NCI-H460 (cell line): ENCODE results near the gene MEGF11. TPM values are rescaled to one million over a fixed set of nuclear protein-coding genes. Genes with fewer than 3 reads are reported as not detected.

Experiments
- DNase-seq: peaks from one replicate; pipeline ENCODE4 v3.0.0-alpha.2; 2016; ENCODE audit warnings: low read depth; ENCODE audit errors: extremely low read depth
- total RNA-seq: library from RNA; depleted of rRNA; stranded (reverse); fragments of >200 nt; shearing (Covaris generic); gene quantifications from 2 replicates; pipeline ENCODE4 v1.2.3, GENCODE V29; 2014

Gene MEGF11
- total RNA-seq, 1 experiment from 2014 or later, result 0.40 TPM

DNA sequence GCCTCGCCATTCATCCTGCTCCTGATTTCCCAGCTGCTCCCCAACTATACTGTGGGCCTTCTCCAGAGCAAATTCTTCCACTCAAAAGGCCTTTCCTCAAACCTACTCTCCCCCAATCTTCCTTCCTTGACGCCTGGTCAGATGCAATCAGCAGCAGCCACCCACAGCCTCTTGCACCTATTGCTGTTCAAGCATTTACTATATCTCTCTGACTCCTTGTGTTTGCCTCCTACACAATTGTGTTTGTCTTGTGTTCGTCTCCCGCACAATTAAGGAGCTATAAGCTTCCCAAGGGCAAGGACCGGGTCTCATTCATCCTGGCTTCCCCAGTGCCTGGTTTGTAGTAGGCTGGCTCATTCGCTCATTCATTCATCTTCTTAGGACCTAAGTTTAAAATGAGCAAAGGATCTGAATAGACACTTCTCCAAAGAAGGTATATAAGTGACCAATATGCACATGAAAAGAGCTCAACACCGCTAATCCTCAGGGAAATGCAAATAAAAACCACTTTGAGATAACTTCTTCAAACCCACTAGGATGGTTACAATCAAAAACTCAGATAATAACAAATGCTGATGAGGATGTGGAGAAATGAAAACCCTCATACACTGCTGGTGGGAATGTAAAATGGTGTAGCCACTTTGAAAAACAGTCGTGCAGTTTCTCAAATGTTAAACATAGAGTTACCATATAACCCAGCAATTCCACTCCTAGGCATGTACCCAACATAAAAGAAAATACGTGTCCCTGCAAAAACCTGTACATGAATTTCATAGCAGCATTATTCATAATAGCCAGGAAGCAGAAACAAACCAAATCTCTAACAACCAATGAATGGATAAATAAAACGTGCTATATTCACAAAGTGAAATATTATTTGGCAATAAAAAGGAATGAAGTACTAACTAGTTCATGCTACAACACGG lies 31.0 kb downstream of the MEGF11 start:
- no peak for DNase-seq

DNA sequence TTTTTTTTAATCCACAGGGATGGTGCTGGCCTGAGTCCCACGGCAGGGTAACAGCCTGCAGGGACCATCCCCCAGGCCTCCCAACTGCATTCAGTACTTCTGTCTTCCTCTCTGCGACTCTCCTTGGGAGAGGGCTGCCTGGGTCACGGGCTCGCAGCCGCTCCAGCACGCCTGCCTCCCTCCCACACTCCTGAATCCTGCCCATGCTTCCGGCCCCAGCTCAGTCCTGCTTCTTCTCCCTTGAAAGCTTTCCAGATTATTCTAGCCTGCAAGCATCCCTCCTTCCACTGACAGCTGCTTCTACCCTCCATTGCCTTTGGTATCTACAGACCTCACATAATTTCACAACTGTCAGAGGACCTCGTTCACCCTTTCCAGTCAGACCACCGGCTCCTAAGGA lies 32.4 kb downstream of the MEGF11 start:
- DNase-seq, result no peak

DNA sequence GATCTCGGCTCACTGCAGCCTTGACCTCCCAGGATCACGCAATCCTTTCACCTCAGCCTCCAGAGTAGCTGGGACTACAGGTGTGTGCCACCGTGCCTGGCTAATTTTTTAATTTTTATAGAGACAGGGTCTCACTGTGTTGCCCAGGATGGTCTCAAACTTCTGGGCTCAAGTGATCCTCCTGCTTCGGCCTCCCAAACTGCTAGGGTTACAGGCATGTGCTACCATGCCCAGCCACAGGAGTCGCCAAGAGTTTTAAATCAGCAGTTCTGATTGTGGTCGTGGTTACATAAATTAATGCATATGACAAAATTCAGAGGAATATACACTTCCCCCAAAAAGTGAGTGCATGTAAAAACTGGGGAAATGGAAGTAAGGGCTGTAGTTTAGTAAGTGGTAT lies 32.9 kb downstream of the MEGF11 start:
- no peak for DNase-seq

DNA sequence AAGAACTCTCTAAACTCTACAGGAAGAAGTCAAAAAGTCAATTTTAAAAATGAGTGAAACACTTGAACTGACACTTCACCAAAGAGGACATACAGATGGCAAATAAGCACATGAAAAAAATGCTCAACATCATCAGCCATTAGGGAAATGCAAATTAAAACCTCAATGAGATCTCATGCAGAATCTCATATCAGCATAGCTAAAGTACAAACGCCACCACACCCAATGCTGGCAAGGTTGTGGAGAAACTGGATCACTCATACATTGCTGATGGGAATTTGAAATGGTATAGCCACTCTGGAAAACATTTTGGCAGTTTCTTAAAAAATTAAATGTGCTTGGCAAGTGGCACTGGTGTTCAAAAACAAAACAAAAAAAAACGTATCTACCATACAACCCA lies 34.2 kb downstream of the MEGF11 start:
- DNase-seq, result no peak

DNA sequence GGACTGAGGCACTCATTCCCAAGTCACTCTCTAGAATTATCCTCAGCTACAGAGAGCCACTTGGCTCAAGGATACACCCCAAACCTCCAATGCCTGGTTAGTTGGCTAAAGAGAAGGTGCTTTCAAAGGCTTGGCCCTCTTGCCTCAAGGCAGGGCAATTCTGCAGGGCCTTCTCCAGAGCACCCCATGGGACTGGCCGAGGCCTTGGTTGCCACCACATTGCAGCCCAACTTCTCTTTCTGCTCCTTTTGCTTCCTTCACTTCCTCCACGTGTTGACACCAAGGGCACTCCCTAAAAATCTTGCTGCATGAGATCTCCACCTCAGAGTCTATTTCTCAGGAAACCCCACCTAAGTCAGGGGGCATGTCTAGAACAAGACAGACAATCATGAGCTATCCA lies 36.7 kb downstream of the MEGF11 start:
- DNase-seq, result no peak

DNA sequence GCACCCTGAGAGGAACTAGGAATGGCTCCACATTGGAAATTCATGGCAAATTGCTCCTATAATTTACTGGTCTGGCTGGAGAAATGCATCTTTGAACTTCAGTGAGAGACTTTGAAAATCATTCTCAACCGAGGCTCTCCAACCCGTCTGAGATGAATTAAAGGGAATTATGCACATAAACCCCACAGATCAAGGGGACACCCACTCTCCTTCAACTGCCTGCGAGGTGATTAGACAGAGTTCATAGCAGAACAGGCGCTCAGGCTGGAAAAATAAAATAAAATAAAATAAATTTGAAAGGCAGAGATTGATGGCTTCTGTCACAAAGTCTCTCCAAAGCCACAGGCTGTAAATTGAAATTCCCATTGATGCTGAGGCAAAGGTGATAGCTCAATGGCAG lies 37.7 kb downstream of the MEGF11 start:
- DNase-seq, result no peak

DNA sequence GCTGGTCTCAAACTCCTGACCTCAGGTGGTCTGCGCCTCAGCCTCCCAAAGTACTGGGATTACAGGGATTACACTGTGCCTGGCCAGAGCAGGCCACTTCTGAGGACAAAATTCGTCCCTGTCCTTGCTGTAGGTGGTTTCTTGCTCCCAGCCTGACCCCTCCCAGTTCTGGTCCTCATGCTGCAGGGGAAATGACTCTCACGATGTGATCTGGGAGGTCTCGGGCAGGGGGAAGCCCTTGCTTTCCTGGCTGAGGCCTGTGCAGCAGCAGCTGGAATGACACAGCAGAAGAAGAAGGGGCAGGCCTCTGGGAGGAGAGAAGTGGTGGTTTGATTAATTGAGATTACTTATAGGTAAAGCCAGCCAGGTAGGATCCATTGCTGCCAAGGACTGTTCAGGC lies 39.3 kb downstream of the MEGF11 start:
- no peak for DNase-seq

DNA sequence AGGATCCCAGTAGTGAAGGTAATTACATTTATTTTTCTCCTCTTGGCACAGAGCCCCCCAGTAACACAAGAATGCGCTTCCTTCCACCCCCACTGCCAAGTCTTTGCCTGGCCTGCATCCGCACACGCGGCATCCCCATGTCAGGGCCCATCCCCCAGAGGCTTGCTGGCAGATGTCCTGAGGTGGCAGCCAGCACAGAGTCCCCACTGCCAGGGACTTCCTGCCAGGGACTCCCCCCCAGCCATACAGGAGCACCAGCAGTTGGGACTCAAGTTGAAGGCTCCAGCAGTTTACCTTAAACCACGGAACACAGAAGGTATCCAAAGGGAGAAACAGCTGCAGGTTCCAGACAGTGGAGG lies 41.0 kb downstream of the MEGF11 start:
- DNase-seq, result no peak

DNA sequence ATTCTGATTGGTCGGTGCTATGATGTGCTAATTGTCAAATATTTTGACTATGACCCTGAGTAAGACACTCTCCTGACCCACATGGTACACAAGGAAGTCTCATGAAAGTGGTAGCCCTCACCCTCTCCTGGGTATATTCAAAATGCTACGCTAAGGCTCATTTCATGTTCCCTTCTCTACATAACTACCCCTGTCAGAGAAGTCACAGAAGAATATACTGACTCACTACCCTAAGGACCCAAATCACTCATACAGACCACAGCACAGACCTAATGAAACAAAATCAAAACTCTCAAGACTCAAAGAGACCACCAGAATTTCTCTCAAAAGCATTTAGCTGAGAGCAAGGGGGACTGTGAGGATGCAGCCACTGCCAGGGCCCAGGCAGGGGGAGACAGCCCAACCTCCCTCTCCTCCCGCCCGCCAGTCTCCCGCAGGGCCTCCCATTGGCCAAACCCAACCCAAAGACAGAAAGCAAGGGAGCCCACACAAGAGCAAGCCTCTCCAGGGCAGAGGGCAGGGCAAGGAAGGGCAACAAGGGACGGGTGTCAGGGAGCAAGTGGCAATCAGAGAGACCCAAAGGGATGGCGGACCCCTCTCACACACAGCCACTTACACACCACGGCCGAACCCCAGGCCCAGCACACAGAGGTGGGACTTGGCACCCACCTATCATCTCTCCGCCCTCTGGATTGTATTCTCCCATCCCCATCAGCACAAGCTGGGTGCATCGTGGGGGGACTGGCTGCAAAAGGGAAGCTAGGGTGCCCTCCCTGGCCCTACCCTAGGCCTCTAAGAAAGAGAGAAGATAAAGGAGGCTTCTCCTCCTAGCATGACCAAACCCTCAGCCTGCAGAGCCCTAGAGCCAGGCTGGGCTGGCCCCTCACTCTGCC lies 41.6 kb downstream of the MEGF11 start:
- DNase-seq, result no peak

DNA sequence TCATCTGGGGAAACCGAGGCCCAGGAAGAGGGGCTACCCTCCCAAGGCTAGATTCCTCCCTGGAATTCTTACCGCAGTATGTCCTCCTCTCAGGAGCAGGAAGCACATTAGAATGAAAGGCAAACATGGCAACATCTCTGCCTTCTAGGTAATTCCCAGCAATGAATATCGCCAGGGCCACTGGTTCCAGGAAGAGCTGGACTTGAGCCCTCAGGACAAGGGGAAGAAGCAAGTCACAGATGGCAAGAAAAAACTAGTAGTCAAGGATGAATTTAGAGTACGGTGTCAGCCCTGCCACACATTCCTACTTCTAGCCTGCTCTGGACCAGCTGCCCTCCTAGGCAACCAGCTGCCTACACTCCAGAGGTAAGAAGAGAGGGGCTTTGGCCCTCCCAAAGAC lies 42.9 kb downstream of the MEGF11 start:
- no peak for DNase-seq

DNA sequence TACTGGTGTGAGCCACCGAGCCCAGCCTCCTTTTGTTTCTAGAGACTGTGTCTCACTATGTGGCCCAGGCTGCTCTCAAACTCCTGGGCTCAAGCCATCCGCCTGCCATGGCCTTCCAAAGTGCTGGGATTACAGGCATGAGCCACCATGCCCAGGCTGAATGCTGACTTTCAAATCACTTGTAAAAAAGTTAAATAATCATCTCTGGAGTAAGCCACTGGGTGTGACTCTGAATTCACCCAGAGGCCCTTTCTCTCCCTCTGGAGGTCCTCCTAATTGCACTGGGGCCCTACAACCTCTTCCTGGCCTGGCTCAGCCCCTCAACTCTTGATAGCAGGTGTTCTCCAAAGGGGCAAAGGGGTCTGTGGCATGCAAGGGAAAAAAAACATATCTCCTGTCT lies 54.8 kb downstream of the MEGF11 start:
- DNase-seq, result no peak

DNA sequence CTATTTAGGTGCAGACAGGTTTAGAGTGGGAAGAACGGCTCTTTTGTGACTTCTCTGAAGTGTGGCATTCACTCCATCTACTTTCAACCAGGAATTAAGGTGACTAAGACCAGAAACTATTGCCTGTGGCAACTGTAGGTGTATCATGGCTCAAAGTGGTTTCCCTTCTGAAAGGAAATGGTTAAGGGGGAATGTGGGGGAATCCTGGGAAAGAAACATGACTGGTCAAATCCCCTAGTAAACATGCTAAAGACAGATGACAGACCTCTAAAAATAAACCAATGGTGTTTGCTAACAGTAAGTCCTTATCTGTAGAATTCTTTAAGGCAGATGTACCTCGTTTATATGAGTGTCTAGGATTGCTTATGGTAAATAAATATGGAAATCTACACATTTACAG lies 56.9 kb downstream of the MEGF11 start:
- DNase-seq, result no peak

DNA sequence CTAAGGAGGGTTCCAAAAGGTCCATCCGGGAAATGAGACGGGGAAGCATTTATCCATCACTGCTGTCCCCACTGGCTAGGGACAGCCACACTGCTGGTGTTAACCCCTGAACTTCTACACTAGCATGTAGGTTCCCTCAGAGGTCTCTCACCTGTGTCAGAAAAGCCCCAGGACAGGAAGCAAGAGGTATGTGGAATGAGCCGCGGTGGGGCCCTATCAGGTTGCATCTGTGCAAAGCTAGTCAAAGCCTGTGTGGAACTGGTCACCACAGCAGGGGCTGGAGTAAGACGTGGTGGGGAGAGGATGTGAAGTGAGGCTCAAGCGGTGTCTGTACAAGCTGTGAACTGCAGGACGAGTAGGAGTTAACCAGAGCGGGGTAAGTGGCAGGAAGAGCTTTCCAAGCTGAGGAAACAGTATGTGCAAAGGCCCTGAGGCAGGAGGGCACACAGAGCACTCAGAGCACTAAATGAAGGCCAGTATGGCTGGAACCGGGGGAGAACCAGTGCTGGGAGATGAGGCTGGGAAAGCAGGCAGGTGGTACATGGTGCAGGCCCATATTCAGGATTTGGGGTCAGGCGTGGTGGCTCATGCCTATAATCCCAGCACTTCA lies 57.8 kb downstream of the MEGF11 start:
- DNase-seq, result no peak

DNA sequence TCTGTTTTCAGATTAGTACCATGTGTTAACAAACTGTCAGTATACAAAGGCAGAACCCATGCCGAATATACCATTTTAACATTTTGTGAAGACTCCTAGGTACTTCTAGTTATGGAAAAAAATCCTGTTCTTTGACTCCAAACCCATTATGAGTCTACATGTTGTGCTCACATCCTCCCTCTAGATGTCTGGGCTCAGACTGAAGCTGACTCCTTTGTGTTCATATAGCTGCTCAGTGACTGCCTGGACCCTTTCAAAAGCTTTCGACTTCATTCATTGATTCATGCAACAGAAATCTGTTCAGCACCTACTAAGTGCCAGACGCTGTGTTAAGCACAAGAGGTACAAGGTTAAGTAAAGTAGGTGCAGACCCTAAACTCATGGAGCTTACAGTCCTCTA lies 60.5 kb downstream of the MEGF11 start:
- no peak for DNase-seq

DNA sequence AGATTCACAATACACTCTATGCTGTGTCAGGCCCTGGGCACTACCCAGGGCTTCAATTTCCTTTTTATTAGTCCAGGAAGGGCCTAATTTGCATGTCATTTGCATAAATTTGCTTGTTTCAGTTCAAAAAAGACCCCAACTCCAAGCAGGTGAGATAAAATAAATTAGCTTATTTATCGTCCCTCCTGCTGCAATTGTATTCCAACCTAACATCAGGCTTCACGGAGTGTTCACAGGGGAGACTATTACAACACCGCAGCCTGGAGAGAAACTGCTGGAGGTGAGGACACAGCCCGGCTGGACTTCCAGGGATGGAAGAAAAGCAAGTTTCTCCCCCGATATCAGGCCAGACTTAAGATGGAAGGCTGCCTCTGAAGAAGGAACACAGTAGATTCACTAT lies 62.8 kb downstream of the MEGF11 start:
- no peak for DNase-seq

DNA sequence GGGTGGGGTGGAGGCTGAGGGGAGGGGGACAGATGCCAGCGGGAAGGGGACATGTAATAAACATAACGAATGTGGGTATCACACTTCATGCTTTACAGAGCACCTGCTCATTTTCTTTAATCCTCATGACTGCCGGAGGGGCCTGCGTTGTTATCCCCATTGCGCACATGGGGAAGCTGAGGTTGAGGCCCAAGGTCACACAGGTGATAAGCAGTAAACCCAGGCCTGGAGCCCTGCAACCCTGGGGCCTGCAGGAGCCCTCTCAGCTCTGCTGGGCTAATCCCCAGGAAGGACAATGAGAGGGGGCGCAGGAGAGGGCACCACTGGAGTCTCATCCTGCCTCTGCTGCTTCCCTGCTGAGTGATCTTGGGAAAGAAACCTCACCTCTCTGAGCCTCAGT lies 64.3 kb downstream of the MEGF11 start:
- no peak for DNase-seq

DNA sequence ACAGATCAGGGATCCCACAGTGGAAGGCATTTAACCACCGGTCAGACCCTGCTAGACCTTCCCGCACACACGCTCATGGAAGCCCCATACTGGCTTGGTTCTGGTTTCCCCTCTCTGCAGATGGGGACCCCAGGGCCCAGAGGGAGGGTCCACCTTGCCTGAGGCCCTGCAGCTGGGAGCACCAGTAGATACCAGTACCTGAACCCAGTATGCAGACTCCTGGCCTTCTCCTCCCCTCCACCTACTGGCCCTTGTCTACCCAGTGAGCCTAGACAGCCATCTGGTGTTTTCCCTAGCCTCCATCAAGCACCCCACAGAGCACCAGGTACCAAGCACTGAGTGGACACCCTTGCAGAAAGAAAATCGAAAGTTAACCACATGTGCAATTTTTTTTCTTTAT lies 65.1 kb downstream of the MEGF11 start:
- no peak for DNase-seq

DNA sequence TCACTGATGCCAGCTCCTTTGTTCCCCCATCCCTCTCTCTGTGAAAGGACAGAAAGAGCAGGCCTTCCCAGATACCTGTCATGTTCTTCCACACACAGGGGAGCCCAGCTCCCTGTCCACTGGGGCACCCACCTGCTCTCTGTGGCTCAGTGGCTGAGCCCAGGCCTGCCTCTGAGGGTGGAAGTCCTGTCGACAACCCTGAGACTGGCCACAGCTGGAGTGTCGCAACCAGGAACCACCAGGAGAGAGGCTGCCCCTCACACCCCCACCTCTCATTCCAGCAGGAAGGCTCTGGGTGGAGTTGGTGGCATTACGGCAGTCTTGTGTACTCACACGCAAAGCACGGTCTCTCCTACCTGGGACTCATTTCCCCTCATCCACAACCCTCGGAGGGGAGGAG lies 66.3 kb downstream of the MEGF11 start:
- no peak for DNase-seq

DNA sequence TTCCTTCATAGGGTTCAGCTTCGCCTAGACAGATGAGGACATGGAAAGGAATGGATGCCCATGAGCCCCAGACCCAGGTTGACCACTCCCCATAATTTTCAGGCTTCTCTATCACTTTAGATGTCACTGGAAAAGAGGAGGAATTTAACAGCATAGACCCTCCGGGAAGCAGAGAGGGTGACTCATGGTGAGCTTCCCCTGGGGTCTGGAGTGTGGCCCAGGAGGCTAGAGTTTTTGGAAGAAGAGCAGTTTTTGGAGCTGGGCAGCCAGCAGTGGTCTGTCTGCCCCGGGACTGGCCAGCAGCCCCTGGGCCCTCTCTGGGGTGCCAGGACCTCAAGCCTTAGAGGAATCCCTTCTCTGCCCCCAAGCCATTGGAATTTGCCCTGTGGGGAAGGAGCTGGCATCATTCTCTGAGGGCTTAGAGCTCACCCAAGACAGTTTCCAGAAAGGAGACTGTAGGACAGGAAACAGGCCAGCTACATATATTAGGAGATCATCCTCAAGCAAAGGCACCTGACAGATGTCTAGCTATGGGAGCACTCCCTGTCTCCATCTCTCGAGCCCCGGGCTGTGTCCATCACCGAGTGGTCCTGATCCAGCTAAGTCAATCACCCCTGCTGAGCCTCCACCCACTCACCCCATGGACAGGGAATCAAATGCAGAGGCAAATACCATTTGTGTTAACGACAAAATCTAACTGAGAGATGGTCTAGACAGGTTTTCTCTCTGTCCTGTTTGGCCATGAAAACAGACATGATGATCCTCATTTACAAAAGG lies 67.3 kb downstream of the MEGF11 start:
- no peak for DNase-seq

DNA sequence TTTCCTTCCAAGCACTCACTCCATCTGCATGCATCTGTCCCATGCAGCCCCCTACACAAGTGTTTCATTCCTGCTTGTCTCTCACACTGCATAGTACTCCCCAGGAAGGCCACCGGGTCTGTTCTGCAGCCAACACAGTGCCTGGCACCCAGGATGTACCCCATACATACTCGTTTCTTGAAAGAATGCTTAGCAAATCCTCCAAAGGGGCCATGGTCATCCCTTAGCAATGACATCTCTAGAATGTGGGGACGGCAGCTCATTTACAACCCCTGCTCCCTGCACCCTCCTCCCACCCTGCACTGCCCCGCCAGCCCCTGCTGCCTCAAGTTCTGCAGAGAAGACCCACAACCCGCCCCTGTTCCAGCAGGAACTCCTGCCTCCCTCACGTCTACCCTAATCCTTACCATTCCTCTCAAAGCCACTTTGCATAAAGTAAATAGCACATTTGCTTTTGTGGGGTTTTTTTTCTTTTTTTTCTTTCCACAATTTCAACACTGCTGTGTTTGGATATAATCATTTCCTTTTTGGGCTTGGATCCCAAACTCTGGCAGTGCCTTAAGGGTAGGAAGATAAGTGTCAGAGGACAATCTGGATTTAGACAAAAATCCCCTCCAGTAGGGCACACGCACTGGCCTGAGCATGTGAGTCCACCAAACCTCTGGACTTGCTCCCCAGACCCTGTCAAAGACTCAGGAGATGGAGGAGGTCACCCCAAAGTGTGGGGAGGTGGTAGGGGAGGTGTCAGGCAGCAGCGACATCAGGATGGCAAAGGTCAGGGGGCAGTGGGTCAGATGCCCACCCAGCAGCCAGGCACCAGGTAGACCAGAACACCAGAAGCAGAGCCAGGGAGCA lies 68.4 kb downstream of the MEGF11 start:
- no peak for DNase-seq
